DOHH2 (cell line): ENCODE data around the gene EXOC3L2.

Experiments
- CTCF ChIP-seq: fragments of 200-600 bp; sonication (generic); IDR thresholded peaks from one replicate; pipeline ENCODE4 v1.5.1; 2014; ENCODE audit warnings: antibody characterized with exemption, mild to moderate bottlenecking, low read depth, low read length; ENCODE audit not compliant: poor library complexity, severe bottlenecking
- EZH2phosphoT487 ChIP-seq: fragments of 200-600 bp; sonication (generic); IDR thresholded peaks from 2 replicates; pipeline ENCODE4 v1.6.1; 2017; ENCODE audit warnings: borderline replicate concordance, mild to moderate bottlenecking, antibody characterized with exemption, low read length, moderate library complexity, mixed read lengths

- TF ChIP-seq CTCF (no peak), EZH2phosphoT487 (no peak)
Measured at GRCh38 chr19:45216667-45217066, 28.5 kb downstream of the EXOC3L2 start.
